Ishikawa (cell line): ENCODE measurements around the gene PPP1R26.

Experiments used
- CEBPB ChIP-seq: IDR thresholded peaks from 2 replicates; pipeline ENCODE4 v1.6.1; 2012
- CREB1 ChIP-seq: IDR thresholded peaks from 2 replicates; pipeline ENCODE4 v1.6.1; 2012; ENCODE audit warnings: low read depth
- EGR1 ChIP-seq: IDR thresholded peaks from 2 replicates; pipeline ENCODE4 v1.6.1; 2012
- EP300 ChIP-seq: IDR thresholded peaks from 2 replicates; pipeline ENCODE4 v1.6.1; 2012; ENCODE audit warnings: borderline replicate concordance
- FOXM1 ChIP-seq: IDR thresholded peaks from 2 replicates; pipeline ENCODE4 v1.6.1; 2012; ENCODE audit warnings: low read depth, borderline replicate concordance
- NFIC ChIP-seq: IDR thresholded peaks from 2 replicates; pipeline ENCODE4 v1.6.1; 2012
- RAD21 ChIP-seq: IDR thresholded peaks from 2 replicates; pipeline ENCODE4 v1.6.1; 2012; ENCODE audit warnings: low read depth
- TAF1 ChIP-seq: IDR thresholded peaks from 2 replicates; pipeline ENCODE4 v1.6.1; 2012; ENCODE audit warnings: low read depth, mild to moderate bottlenecking
- TEAD4 ChIP-seq: IDR thresholded peaks from 2 replicates; pipeline ENCODE4 v1.6.1; 2012
- YY1 ChIP-seq: IDR thresholded peaks from 2 replicates; pipeline ENCODE4 v1.6.1; 2012; ENCODE audit warnings: low read depth
- ZBTB7A ChIP-seq: IDR thresholded peaks from 2 replicates; pipeline ENCODE4 v1.6.1; 2012; ENCODE audit warnings: low read depth
- TF ChIP-seq, protein P1 (sequence below): IDR thresholded peaks from 2 replicates; pipeline ENCODE4 v1.6.1; 2012
- TF ChIP-seq, protein P2 (sequence below): IDR thresholded peaks from 2 replicates; pipeline ENCODE4 v1.6.1; 2012; ENCODE audit warnings: low read depth, mild to moderate bottlenecking
- TF ChIP-seq, protein P3 (sequence below): IDR thresholded peaks from 2 replicates; pipeline ENCODE4 v1.6.1; 2012

DNA sequence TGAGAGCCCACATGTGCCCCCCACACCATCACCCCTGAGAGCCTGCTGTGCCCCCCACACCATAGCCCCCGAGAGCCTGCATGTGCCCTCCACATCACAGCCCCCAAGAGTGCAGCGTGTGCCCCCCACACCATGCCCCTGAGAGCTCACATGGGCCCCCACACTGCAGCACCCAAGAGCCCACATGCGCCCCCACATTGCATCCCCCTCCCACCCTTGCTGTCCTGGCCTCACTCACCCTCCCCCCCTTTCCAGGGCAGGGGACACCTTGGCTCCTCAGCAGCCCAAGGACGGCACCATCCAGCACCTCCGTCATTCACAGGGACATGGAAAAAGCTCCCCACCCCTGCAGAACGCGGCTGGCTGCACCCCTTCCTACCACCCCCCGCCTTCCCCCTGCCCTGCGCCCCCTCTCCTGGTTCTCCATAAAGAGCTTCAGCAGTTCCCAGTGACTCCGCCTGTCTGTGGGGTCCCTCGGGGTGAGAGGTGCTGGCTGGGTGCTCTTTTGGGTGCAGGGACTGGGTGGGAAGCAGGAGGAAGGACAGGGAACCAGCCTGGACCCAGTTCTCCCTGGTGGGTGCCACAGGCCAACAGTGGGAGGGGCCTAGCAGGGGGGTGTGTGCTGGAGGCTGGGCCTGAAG, 46.6 kb downstream of the PPP1R26 start:
- TF ChIP-seq FOXM1 (no peak), ZBTB7A (no peak), YY1 (no peak), RAD21 (no peak), EP300 (no peak), TAF1 (no peak), CEBPB (no peak), NFIC (no peak), EGR1 (no peak), CREB1 (no peak), TEAD4 (no peak)
- TF ChIP-seq, protein P1, sequence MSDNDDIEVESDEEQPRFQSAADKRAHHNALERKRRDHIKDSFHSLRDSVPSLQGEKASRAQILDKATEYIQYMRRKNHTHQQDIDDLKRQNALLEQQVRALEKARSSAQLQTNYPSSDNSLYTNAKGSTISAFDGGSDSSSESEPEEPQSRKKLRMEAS = no peak
- TF ChIP-seq, protein P2, sequence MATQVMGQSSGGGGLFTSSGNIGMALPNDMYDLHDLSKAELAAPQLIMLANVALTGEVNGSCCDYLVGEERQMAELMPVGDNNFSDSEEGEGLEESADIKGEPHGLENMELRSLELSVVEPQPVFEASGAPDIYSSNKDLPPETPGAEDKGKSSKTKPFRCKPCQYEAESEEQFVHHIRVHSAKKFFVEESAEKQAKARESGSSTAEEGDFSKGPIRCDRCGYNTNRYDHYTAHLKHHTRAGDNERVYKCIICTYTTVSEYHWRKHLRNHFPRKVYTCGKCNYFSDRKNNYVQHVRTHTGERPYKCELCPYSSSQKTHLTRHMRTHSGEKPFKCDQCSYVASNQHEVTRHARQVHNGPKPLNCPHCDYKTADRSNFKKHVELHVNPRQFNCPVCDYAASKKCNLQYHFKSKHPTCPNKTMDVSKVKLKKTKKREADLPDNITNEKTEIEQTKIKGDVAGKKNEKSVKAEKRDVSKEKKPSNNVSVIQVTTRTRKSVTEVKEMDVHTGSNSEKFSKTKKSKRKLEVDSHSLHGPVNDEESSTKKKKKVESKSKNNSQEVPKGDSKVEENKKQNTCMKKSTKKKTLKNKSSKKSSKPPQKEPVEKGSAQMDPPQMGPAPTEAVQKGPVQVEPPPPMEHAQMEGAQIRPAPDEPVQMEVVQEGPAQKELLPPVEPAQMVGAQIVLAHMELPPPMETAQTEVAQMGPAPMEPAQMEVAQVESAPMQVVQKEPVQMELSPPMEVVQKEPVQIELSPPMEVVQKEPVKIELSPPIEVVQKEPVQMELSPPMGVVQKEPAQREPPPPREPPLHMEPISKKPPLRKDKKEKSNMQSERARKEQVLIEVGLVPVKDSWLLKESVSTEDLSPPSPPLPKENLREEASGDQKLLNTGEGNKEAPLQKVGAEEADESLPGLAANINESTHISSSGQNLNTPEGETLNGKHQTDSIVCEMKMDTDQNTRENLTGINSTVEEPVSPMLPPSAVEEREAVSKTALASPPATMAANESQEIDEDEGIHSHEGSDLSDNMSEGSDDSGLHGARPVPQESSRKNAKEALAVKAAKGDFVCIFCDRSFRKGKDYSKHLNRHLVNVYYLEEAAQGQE = no peak
- TF ChIP-seq, protein P3, sequence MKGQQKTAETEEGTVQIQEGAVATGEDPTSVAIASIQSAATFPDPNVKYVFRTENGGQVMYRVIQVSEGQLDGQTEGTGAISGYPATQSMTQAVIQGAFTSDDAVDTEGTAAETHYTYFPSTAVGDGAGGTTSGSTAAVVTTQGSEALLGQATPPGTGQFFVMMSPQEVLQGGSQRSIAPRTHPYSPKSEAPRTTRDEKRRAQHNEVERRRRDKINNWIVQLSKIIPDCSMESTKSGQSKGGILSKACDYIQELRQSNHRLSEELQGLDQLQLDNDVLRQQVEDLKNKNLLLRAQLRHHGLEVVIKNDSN = no peak
